ENCODE data around the gene MARK3. TPM values are rescaled to one million over a fixed set of nuclear protein-coding genes. Genes with fewer than 3 reads are reported as not detected.
A peak's percentile ranks its signal among the peaks of the same experiment; 100 is the strongest.

Gene MARK3
- total RNA-seq, 1 donor = 79.5 TPM

GRCh38 chr14:103386713-103387329 is 1.6 kb downstream of the MARK3 start:
- no peak for TF ChIP-seq CTCF (IDR thresholded peaks at IDR 0.05; ENCODE audit: insufficient read depth, low read length)
- DNase-seq (ENCODE audit: low read depth) = peak; percentile 44
- H3K4me3 ChIP-seq (ENCODE audit: low read depth, low read length) = peak overlapping the region; percentile 98

GRCh38 chr14:103388664-103389063 is 3.4 kb downstream of the MARK3 start:
- no peak for TF ChIP-seq CTCF (IDR thresholded peaks at IDR 0.05; ENCODE audit: insufficient read depth, low read length)

GRCh38 chr14:103390605-103391004 is 5.4 kb downstream of the MARK3 start:
- H3K4me3 ChIP-seq (ENCODE audit: low read depth, low read length) = no peak overlapping the region
- DNase-seq (ENCODE audit: low read depth) = no peak
- TF ChIP-seq CTCF (IDR thresholded peaks at IDR 0.05; ENCODE audit: insufficient read depth, low read length) = no peak

More at GRCh38 chr14:103388664-103389063, 3.4 kb downstream of the MARK3 start:
- H3K4me3 ChIP-seq (ENCODE audit: low read depth, low read length) = peak overlapping the region; percentile 4
- DNase-seq (ENCODE audit: low read depth) = no peak

- peak; percentile 63 for TF ChIP-seq CTCF (IDR thresholded peaks at IDR 0.05; ENCODE audit: insufficient read depth, low read length)
- peak; percentile 85 for DNase-seq (ENCODE audit: low read depth)
Measured at GRCh38 chr14:103391048-103391447, 5.8 kb downstream of the MARK3 start.

GRCh38 chr14:103392106-103392505 is 6.9 kb downstream of the MARK3 start:
- no peak for DNase-seq (ENCODE audit: low read depth)
- TF ChIP-seq CTCF (IDR thresholded peaks at IDR 0.05; ENCODE audit: insufficient read depth, low read length) = no peak
- H3K4me3 ChIP-seq (ENCODE audit: low read depth, low read length) = no peak overlapping the region

More at GRCh38 chr14:103391048-103391447, 5.8 kb downstream of the MARK3 start:
- H3K4me3 ChIP-seq (ENCODE audit: low read depth, low read length) = no peak overlapping the region

GRCh38 chr14:103392572-103392971 is 7.4 kb downstream of the MARK3 start:
- no peak overlapping the region for H3K4me3 ChIP-seq (ENCODE audit: low read depth, low read length)
- no peak for DNase-seq (ENCODE audit: low read depth)
- TF ChIP-seq CTCF (IDR thresholded peaks at IDR 0.05; ENCODE audit: insufficient read depth, low read length) = no peak

GRCh38 chr14:103393070-103393469 is 7.9 kb downstream of the MARK3 start:
- no peak for TF ChIP-seq CTCF (IDR thresholded peaks at IDR 0.05; ENCODE audit: insufficient read depth, low read length)
- no peak for DNase-seq (ENCODE audit: low read depth)
- H3K4me3 ChIP-seq (ENCODE audit: low read depth, low read length) = no peak overlapping the region
